ENCODE data around the gene FAT3.

DNA sequence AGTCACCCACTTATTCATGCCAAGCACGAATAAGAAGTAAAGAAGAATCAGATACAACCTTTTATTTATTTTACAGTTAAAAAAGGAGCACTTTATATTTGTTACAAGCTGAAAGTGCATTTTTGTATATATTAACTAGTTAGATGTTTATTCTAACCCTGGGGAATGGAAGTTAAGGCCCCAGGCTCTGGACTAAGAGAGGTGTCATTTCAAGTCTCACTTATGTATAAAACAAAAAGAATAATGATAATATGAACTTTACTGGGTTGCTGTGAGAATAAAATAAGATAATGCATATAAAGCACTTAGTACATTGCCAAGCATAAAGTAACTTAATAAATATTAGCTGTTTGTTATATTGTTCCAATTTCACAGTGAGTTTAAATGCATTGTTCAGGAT is 12.1 kb upstream of the FAT3 start:
- no peak for TF ChIP-seq FOXM1 (IDR thresholded peaks at IDR 0.05; ENCODE audit: borderline replicate concordance)
- TF ChIP-seq SUZ12 (IDR thresholded peaks at IDR 0.05), result no peak
- no peak for TF ChIP-seq CTBP1 (IDR thresholded peaks at IDR 0.05; ENCODE audit: borderline replicate concordance)
- no peak for TF ChIP-seq ZNF384 (IDR thresholded peaks at IDR 0.05)
- TF ChIP-seq, protein P1, sequence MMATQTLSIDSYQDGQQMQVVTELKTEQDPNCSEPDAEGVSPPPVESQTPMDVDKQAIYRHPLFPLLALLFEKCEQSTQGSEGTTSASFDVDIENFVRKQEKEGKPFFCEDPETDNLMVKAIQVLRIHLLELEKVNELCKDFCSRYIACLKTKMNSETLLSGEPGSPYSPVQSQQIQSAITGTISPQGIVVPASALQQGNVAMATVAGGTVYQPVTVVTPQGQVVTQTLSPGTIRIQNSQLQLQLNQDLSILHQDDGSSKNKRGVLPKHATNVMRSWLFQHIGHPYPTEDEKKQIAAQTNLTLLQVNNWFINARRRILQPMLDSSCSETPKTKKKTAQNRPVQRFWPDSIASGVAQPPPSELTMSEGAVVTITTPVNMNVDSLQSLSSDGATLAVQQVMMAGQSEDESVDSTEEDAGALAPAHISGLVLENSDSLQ (IDR thresholded peaks at IDR 0.05), result no peak
- TF ChIP-seq FOXK2 (IDR thresholded peaks at IDR 0.05), result no peak
- TF ChIP-seq SP1 (IDR thresholded peaks at IDR 0.05), result no peak
- TF ChIP-seq ELF4 (IDR thresholded peaks at IDR 0.05), result no peak
- TF ChIP-seq TARDBP (IDR thresholded peaks at IDR 0.05), result no peak
- TF ChIP-seq BHLHE40 (IDR thresholded peaks at IDR 0.05; ENCODE audit: borderline replicate concordance), result no peak
- TF ChIP-seq NFRKB (IDR thresholded peaks at IDR 0.05), result no peak
- TF ChIP-seq L3MBTL2 (conservative IDR thresholded peaks at IDR 0.05), result no peak
- TF ChIP-seq FOXA1 (IDR thresholded peaks at IDR 0.05), result no peak
